ENCODE measurements around the gene LPP. TPM values are rescaled to one million over a fixed set of nuclear protein-coding genes. Genes with fewer than 3 reads are reported as not detected.

LPP gene
- total and polyA plus RNA-seq, 2 of the 4 experiments (the other 2 are of a cell fraction): 16.0 to 130 TPM

DNA sequence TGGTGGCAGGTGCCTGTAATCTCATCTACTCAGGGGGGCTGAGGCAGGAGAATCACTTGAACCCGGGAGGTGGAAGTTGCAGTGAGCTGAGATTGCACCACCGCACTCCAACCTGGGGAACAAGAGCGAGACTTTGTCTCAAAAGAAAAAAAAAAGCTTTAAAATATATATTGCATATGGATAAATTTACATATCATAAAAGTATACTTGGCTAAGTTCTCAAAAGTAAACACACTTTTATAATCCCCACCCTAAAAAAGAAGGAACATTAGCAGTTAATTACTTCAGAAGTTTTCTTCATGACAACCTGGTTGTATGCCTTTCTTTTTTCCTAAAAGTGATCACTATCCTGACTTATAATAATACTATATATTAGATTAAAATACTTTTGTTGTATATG lies 648.7 kb downstream of the LPP start:
- CTCF ChIA-PET: interaction anchor here (0.6 to 0.7 kb wide), 2 partner anchors 28 to 1519 kb away, joined by 3 read pairs; no protein-coding TSS in a partner anchor
- H2BK120ac ChIP-seq (ENCODE audit: low read depth, low read length): no peak overlapping the region
- no TSS peak for BruUV-seq (replicated peaks)

More for the DNA sequence above, 648.7 kb downstream of the LPP start:
- H2AK9ac ChIP-seq (replicated peaks; ENCODE audit: low read depth, low read length, poor library complexity): no peak overlapping the region
- no peak overlapping the region for H2AK5ac ChIP-seq (ENCODE audit: low read depth, low read length)
- H3K9me1 ChIP-seq (ENCODE audit: insufficient read depth, low read length): peaks cover 5% of the 10 kb centered on the region; the same call in 1 of the 2 replicates
- H3K56ac ChIP-seq (ENCODE audit: extremely low read depth, insufficient read depth, low read length): no peak overlapping the region
- no CpG with 5 or more reads among the region's 3 CpGs for WGBS, 2 experiments (ENCODE audit: extremely low coverage in 2 of 2, insufficient read length in 1 of 2)
- H3K27ac ChIP-seq (ENCODE audit: insufficient read depth, low read length): no peak overlapping the region
- H4K5ac ChIP-seq (ENCODE audit: low read depth, low read length): no peak overlapping the region
- H3K27me3 ChIP-seq (ENCODE audit: control insufficient read depth, insufficient read depth, low read length): no peaks in the 10 kb centered on the region
- no peak overlapping the region for H2BK5ac ChIP-seq (ENCODE audit: low read depth, low read length, poor library complexity, severe bottlenecking)
- H3K9ac ChIP-seq (ENCODE audit: low read depth, low read length): no peak overlapping the region
- peaks cover 28 to 30% of the 10 kb centered on the region in 2 experiments for H3K79me1 ChIP-seq (ENCODE audit: low read depth in 1 of 2, low read length in 2 of 2)
- dilution Hi-C loops (cut with HindIII; ENCODE audit: low sequenced_read_pairs, unreplicated experiment) (no loop called here), intact Hi-C loops (cut with micrococcal nuclease) (no loop called here), in situ Hi-C loops (cut with MboI; ENCODE audit: low sequenced_read_pairs) (no loop called here)
- H3K36me3 ChIP-seq (ENCODE audit: control insufficient read depth, insufficient read depth, low read length): 0 out of 2 replicates have a peak, but pooled peaks cover 1% of the 10 kb centered on the region
- H3K4me3 ChIP-seq (ENCODE audit: insufficient read depth, low read depth, low read length): no peak overlapping the region
- ATAC-seq (ENCODE audit: low read depth) (no peak), DNase-seq (no peak)
- H3K4me2 ChIP-seq (ENCODE audit: low read depth, low read length): no peak overlapping the region
- no peak overlapping the region for H3K18ac ChIP-seq (ENCODE audit: low read depth, low read length)
- no peak overlapping the region for H4K91ac ChIP-seq (ENCODE audit: insufficient read depth, low read depth, low read length)
- POLR2A ChIA-PET (ENCODE audit: unreplicated experiment): no interaction called here
- no peaks in the 10 kb centered on the region for H4K20me1 ChIP-seq (ENCODE audit: insufficient read depth, low read length)
- no peak for TF ChIP-seq POLR2A (IDR thresholded peaks at IDR 0.05; ENCODE audit: low read depth, low read length)
- H2BK15ac ChIP-seq (ENCODE audit: low read depth, low read length): no peak overlapping the region
- H3K23ac ChIP-seq (ENCODE audit: low read depth, low read length): no peak overlapping the region
- H3K4me1 ChIP-seq (ENCODE audit: control insufficient read depth, insufficient read depth, low read length): peaks cover 6% of the 10 kb centered on the region; the same call in 1 of the 2 replicates
- no peak overlapping the region for H3K14ac ChIP-seq (replicated peaks; ENCODE audit: low read depth, low read length)
- no peak overlapping the region for H2AFZ ChIP-seq (replicated peaks; ENCODE audit: low read length, poor library complexity)
- H4K8ac ChIP-seq (ENCODE audit: low read depth in 2 of 2, low read length in 2 of 2): no peak overlapping the region
- H3K4ac ChIP-seq (ENCODE audit: low read depth, low read length): no peak overlapping the region
- H3K9me3 ChIP-seq (ENCODE audit: control insufficient read depth, insufficient read depth, low read length): no peaks in the 10 kb centered on the region
- no peak overlapping the region for H2BK20ac ChIP-seq (ENCODE audit: low read depth, low read length)
